DMS114 treated with DMSO at 0.1 percent for 48 hours (cell line): Measurements from ENCODE around the gene MARCO.

Experiments used
- DNase-seq: peaks from one replicate; lab custom pipeline; 2025; ENCODE audit not compliant: unreplicated experiment; lab: John Stamatoyannopoulos, UW

Gene MARCO, protein sequence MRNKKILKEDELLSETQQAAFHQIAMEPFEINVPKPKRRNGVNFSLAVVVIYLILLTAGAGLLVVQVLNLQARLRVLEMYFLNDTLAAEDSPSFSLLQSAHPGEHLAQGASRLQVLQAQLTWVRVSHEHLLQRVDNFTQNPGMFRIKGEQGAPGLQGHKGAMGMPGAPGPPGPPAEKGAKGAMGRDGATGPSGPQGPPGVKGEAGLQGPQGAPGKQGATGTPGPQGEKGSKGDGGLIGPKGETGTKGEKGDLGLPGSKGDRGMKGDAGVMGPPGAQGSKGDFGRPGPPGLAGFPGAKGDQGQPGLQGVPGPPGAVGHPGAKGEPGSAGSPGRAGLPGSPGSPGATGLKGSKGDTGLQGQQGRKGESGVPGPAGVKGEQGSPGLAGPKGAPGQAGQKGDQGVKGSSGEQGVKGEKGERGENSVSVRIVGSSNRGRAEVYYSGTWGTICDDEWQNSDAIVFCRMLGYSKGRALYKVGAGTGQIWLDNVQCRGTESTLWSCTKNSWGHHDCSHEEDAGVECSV

GRCh38 chr2:118942031-118942430 lies at the start of gene MARCO:
Gene MARCO (plus strand): TSS chr2:118942194. CDS start chr2:118942301, 107 bp downstream.
- no peak for DNase-seq

GRCh38 chr2:118893100-118893499 lies 48.9 kb upstream of the MARCO start:
- no peak for DNase-seq

DNA sequence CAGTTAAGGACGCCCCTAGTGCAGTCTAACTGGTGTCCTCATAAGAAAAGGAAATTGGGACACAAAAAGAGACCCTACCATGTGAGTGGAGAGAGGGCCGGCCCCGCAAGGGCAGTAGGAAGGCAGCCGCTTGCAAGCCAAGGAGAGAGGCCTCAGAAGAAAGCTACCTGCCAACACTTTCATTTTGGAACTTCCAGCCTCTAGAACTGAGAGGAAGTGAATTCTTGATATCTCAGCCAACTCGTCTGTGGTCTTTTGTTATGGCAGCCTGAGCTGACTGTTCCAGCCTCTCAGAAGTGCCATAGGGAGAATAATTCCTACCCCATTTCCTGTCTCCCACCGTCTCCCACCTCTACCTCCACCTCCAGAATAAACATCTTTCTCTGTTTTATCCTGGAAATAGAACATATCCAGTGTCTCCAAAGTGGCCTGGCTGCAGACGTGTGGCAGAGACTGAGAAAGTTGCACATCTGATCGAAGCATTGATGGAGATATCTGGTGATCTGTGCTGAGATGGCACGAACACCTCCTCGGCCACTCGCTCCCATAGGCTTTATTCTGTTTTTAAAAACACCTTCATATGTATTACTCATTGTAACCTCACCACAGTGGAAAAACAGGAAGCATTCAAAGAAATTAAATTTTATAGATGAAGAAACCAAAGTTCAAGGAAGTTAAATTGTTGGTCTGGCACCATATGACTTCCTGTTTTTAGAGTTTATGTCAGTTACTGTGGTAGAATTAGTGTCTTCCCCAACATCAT lies 39.5 kb upstream of the MARCO start:
- no peak for DNase-seq

DNA sequence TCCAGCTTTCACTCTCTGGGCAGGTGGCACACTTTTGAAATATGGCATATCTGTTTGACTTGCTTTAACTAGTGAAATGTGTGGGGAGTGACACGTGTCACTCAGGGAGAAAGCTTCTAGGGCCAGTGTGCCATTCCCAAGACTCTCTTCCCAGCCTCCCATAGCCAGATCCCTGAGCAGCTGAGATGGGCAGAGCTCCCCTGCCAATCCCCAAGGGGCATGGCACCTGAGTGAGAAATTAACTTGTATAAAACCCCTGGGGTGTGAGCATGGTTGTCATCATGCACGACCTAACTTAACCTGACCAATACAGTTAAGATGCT lies 39.0 kb upstream of the MARCO start:
- DNase-seq = no peak

- DNase-seq = no peak
Measured at GRCh38 chr2:118903551-118904479, 38.2 kb upstream of the MARCO start.

DNA sequence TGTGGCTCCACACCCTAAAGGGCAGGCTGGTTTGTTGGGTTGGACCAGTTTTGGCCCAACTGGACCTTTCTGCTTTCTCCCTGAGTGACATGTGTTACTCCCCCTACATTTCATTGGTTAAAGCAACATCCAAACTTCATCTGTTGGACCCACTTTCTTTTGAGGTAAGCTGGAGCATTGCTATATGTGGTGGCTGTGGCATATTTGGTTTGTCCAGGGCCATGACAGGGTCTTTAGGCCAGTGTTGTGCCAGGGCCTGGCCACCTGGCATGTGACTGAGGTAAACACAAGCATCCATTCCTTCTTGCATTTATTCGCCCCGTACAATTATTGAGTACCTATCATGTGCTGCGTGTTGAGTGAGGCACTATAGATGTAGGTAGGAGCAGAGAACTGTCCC lies 36.8 kb upstream of the MARCO start:
- no peak for DNase-seq

GRCh38 chr2:118906186-118906585 lies 35.8 kb upstream of the MARCO start:
- DNase-seq = no peak

GRCh38 chr2:118907759-118908158 lies 34.2 kb upstream of the MARCO start:
- DNase-seq = no peak

DNA sequence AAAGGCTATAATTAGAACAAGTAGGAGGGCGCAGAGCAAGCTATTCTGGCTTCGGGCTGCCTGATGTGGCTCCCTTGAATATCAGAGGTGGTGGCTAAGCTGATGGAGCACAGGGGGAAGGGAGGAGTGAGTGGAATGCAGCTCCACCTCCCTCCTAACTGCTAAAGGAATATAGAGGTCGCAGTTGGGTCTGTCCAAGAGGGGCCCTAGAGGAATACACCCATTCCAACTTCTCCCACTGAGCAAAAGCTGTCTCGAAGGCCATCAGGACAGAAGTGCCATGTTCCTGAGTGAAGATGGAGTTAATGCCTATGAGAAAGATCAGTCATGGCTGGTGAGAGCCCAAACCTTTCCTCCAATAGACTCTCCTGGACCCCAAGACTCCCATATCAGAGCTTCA lies 32.8 kb upstream of the MARCO start:
- no peak for DNase-seq

GRCh38 chr2:118911166-118911856 lies 30.7 kb upstream of the MARCO start:
- DNase-seq = no peak

GRCh38 chr2:118911936-118912335 lies 30.1 kb upstream of the MARCO start:
- DNase-seq = no peak

DNA sequence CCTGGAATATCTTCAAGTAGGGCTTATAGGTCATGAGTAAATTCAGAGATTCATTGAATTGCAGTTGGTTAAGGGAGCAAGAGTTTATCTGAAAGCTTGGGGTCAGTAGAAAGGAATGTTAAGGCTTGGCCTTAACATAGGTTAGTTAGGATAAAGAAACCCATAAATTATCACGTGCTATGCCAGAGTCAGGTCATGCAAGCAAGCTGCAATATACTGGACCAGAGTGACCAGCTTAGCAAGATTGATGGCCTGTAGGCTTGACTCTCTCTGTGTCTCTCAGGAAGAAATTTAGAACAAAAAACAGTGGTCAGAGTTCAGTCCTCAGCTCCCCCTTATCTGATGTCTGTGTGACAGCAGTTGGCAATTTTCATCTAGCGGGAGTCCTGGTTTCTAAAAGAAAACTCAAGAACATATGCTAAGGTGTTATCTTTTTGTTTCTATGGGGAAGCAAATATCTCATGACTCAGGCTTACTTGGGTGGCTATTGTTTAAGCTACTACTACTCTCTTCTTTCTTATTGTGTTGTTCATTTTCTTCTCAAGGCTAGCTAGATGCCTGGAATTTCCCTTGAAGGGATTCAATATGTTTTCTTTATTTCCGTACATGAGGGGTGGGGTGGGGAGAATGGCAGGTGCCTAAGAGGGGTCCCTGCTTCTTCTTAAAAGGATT lies 28.7 kb upstream of the MARCO start:
- DNase-seq = no peak

DNA sequence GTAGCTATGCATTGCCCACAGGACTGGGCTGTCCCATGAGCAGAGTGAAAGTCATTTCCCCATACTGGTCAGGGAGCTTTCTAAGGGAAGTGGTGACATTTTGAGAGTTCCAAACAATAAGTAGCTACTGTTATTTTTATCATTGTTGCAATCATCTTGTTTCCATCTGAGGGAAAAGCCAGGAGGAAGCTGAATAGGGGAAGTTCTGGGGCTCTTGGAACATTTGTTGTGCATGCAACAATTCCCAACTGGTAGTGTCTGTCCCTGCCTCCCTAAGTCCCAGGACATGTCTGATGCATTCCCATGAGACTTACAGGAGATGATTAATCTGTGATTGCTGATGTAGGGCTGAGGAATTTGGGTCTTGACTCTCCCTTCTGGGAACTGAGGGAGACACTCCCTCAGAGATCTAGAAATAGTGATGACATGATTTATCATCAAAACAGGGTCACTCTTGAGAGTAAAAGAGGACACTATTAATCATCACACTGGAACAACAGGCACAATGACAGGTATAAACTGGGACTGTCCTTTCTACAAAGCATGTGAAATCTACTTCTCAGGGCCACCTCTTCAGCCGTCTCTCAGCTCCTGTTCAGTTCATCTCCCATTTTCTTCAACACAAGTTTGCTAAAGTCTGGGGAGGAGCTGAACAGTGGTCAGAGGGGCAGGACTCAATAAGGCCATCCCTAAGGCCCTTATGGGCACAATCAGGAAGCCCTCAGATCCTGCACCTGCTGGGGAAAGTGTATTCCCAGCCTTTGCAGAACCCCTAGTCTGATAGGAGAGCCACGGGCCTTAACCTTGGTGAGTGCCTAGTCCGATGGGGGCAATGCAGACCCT lies 28.0 kb upstream of the MARCO start:
- DNase-seq = no peak

DNA sequence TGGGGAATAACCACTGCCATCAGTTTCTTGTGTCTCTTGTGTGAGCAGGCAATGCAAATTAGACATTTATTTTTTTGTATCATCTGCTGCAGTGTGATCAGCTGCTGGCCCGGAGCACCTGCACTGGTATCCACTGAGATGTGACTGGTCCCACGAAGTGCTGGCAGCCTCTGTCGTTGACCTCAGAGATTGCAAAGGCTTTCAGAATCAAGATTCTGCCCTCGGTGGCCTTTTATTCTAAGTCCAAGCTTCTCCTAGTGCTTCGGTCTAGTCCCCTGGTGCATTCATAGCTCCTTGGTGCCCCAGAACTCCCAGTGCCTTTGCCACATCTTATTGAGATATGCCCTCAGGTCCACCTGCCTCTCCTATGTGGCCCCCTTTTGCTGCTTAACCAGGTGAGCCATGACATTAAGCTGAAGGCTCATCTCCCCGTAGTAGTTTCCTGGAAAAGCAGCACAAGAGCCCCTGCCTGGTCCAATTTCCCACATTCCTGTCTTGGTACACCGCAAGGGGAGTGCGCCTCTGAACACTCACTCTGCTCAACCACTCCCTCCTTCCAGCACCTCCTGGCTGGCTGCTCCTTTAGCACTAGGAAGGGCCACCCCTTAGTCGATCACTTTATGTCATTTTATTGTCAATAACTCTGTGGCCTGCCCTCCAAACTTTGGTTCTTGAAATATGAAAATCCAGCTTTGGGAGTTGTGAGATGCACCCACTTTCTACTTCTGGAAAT lies 27.1 kb upstream of the MARCO start:
- DNase-seq = no peak

- DNase-seq = no peak
Measured at GRCh38 chr2:118918017-118918416, 24.0 kb upstream of the MARCO start.

DNA sequence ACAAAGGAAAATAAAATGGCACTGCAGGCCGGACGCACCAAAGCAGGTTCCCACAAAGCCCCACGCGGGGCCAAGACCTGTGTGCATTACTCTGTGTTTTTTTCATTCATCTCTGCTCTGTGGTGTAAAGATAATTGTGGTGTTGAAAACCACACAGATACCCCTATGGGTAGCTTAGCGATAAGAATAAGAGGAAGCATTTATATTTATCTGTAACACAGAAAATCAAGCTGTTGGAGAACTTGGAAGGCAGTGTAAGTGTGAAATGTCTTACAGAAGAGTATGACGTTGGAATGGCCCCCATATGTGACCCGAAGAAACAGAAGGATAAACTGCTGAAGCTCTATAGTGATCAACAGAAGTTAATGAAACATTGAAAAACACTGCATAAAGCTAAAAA lies 20.3 kb upstream of the MARCO start:
- DNase-seq = no peak

DNA sequence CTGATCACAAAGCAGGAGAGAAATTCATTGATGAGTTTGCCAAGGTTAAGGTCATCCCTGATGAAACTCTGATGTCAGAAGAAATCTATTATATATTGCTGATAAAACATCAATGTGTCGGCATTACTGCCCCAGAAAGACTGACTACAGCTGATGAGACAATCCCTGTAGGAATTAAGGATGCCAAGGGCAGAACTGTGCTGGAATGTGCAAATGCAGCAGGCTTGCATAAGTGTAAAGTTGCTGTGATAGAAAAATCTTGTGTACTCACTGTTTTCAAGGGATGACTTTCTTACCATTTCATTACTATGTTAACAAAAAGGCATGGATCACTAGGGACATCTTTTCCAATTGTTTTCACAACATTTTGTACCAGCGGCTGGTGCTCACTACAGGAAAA lies 19.7 kb upstream of the MARCO start:
- no peak for DNase-seq

DNA sequence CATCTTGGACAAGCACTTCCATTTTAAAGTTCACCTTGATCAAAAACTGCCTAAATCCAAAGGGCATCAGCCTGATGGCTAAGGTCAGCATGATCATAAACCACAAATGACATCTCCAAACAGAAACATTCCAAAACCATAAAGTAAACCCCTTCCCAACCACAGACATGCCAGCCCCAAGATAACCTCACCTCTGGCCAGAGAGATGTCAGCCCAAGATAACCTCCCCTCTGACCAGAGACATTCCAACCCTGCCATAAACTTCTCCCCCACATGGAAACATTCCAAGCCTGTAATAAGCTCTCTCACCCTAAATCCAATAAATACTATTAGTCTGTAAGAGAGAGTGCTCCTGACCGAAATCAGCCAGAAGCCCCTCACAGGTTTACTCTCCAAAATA lies 18.6 kb upstream of the MARCO start:
- no peak for DNase-seq

DNA sequence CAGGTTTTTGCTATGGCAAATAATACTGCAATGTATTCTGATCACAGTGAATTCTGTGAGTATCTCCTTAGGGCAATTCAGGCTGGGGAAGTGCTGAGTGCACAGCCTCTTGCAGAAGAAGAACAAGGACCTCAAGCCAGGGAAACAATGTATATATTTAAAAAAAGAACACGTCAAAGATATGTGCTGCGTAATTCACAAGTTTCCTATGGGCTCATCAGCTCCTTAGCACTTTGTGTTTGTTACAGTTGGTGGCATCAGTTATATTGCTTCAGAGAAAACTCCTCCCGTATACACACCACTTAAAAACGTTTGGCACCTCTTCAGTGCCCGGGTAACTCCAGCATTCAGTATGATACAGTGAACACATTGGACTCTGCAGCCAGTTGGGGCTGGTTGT lies 16.5 kb upstream of the MARCO start:
- DNase-seq = no peak
